ENCODE measurements around the gene CAPN5.

GRCh38 chr11:77111277-77111676 lies 44.5 kb downstream of the CAPN5 start:
- TF ChIP-seq CTCF (IDR thresholded peaks at IDR 0.05) (no peak), ZFX (IDR thresholded peaks at IDR 0.05; ENCODE audit: borderline replicate concordance) (no peak)
